ENCODE data around the gene YIF1A. TPM values are rescaled to one million over a fixed set of nuclear protein-coding genes. Genes with fewer than 3 reads are reported as not detected.

YIF1A gene
- total RNA-seq, 1 donor from 2014 or later: 19.0 TPM

DNA sequence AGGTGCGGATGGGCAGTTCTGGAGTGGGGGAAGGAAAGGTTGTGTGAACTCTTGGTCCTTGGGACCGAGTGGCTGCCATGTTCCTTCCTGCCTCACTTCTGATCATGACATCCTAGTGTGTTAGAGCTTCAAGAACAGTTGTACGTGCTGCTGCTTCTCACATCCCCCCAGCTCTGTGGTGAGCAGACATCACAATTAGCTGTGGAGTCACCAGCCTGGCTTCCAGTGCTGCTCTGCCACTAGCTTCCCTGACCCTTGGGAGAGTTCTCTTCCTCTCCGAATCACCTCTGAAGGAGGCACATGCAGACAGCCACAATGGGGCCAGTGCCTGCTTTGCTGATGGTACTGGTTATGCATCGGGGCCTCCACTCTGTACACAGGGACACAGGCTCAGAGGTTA is 26.8 kb downstream of the YIF1A start:
- Histone ChIP-seq H3K27me3 (no peaks in the 10 kb centered on the region), H3K4me3 (no peak overlapping the region), H2AFZ (replicated peaks) (no peak overlapping the region), H3K27ac (no peak overlapping the region), H3K9me3 (ENCODE audit: low read depth) (no peaks in the 10 kb centered on the region), H3K36me3 (peaks cover 4% of the 10 kb centered on the region), H3F3A (ENCODE audit: low read depth) (peaks cover 24% of the 10 kb centered on the region), H3K9ac (no peak overlapping the region), H3K4me2 (no peak overlapping the region), H3K79me2 (ENCODE audit: low read depth) (peaks cover 17% of the 10 kb centered on the region), H3K4me1 (peaks cover 12% of the 10 kb centered on the region), H4K20me1 (ENCODE audit: low read depth) (peaks cover 52% of the 10 kb centered on the region)
- DNase-seq (ENCODE audit: low spot score): no peak
- Mint-ChIP-seq H3K27ac (no peak overlapping the region), H3K36me3 (peaks cover 25% of the 10 kb centered on the region), H3K4me1 (peaks cover 16% of the 10 kb centered on the region), H3K4me3 (no peak overlapping the region), H3K9me3 (no peaks in the 10 kb centered on the region), H3K27me3 (ENCODE audit: insufficient read depth, low read depth) (peaks cover 7% of the 10 kb centered on the region)
- TF ChIP-seq EZH2 (IDR thresholded peaks at IDR 0.05): no peak
- TF ChIP-seq EZH2phosphoT487 (IDR thresholded peaks at IDR 0.05): no peak
- TF ChIP-seq, protein P1, sequence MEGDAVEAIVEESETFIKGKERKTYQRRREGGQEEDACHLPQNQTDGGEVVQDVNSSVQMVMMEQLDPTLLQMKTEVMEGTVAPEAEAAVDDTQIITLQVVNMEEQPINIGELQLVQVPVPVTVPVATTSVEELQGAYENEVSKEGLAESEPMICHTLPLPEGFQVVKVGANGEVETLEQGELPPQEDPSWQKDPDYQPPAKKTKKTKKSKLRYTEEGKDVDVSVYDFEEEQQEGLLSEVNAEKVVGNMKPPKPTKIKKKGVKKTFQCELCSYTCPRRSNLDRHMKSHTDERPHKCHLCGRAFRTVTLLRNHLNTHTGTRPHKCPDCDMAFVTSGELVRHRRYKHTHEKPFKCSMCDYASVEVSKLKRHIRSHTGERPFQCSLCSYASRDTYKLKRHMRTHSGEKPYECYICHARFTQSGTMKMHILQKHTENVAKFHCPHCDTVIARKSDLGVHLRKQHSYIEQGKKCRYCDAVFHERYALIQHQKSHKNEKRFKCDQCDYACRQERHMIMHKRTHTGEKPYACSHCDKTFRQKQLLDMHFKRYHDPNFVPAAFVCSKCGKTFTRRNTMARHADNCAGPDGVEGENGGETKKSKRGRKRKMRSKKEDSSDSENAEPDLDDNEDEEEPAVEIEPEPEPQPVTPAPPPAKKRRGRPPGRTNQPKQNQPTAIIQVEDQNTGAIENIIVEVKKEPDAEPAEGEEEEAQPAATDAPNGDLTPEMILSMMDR (IDR thresholded peaks at IDR 0.05): no peak

DNA sequence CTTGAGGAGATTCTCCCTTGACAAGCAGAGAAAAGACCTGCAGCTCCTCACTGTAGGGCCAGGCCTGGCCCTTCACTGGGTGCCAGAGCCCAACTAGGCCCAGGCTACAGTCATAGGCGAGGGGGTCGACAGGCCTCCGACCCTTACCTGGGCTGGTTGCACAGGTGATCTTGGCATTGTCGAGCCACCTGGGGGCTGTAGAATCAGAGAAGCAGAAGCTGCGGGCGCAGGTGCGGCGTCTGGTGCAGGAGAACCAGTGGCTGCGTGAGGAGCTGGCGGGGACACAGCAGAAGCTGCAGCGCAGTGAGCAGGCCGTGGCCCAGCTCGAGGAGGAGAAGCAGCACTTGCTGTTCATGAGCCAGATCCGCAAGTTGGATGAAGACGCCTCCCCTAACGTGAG is 27.4 kb downstream of the YIF1A start:
- Histone ChIP-seq H3K4me3 (no peak overlapping the region), H3K27ac (no peak overlapping the region), H3K4me1 (peaks cover 7% of the 10 kb centered on the region), H3F3A (ENCODE audit: low read depth) (peaks cover 24% of the 10 kb centered on the region), H4K20me1 (ENCODE audit: low read depth) (peaks cover 46% of the 10 kb centered on the region), H3K36me3 (peaks cover 4% of the 10 kb centered on the region), H3K9ac (no peak overlapping the region), H3K9me3 (ENCODE audit: low read depth) (no peaks in the 10 kb centered on the region), H3K4me2 (no peak overlapping the region), H3K27me3 (no peaks in the 10 kb centered on the region), H3K79me2 (ENCODE audit: low read depth) (peaks cover 17% of the 10 kb centered on the region), H2AFZ (replicated peaks) (no peak overlapping the region)
- H3K27me3 Mint-ChIP-seq (ENCODE audit: insufficient read depth, low read depth): peaks cover 9% of the 10 kb centered on the region
- H3K36me3 Mint-ChIP-seq: peaks cover 25% of the 10 kb centered on the region
- DNase-seq (ENCODE audit: low spot score): no peak
- peaks cover 19% of the 10 kb centered on the region for H3K4me1 Mint-ChIP-seq
- no peak overlapping the region for H3K27ac Mint-ChIP-seq
- H3K4me3 Mint-ChIP-seq: no peak overlapping the region
- no peaks in the 10 kb centered on the region for H3K9me3 Mint-ChIP-seq
- TF ChIP-seq, protein P1 (IDR thresholded peaks at IDR 0.05): no peak
- TF ChIP-seq EZH2phosphoT487 (IDR thresholded peaks at IDR 0.05) (no peak), EZH2 (IDR thresholded peaks at IDR 0.05) (no peak)

DNA sequence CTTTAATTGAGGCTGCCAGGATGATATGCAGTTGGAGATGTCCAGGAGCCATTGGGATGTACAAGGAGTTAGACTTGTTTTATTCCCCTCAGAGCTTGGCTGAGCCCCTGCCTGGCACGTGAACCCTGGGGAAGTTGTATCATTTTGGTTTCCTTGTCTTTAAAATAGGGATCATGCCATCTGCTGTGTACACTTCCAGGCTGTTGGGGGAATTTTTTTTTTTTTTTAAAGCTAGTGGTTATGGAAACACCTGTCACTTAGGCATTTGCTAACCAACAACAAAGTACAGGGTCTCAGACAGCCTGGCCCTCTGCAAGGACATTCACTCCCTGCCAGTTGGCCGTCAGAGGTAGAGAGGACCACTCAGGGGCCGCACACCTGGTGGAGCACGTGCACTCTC is 29.0 kb downstream of the YIF1A start:
- no peak for TF ChIP-seq EZH2phosphoT487 (IDR thresholded peaks at IDR 0.05)
- Histone ChIP-seq H3K9me3 (ENCODE audit: low read depth) (no peaks in the 10 kb centered on the region), H3K9ac (no peak overlapping the region), H2AFZ (replicated peaks) (no peak overlapping the region), H3K4me3 (no peak overlapping the region), H3K36me3 (peaks cover 4% of the 10 kb centered on the region), H3K27me3 (no peaks in the 10 kb centered on the region), H3K27ac (no peak overlapping the region), H4K20me1 (ENCODE audit: low read depth) (peaks cover 36% of the 10 kb centered on the region), H3K79me2 (ENCODE audit: low read depth) (peaks cover 17% of the 10 kb centered on the region), H3K4me2 (no peak overlapping the region), H3K4me1 (peaks cover 7% of the 10 kb centered on the region), H3F3A (ENCODE audit: low read depth) (peaks cover 20% of the 10 kb centered on the region)
- Mint-ChIP-seq H3K4me3 (peak overlapping the region; percentile 91), H3K27ac (no peak overlapping the region), H3K36me3 (peaks cover 25% of the 10 kb centered on the region), H3K27me3 (ENCODE audit: insufficient read depth, low read depth) (peaks cover 9% of the 10 kb centered on the region), H3K9me3 (no peaks in the 10 kb centered on the region), H3K4me1 (peaks cover 21% of the 10 kb centered on the region)
- no peak for DNase-seq (ENCODE audit: low spot score)

DNA sequence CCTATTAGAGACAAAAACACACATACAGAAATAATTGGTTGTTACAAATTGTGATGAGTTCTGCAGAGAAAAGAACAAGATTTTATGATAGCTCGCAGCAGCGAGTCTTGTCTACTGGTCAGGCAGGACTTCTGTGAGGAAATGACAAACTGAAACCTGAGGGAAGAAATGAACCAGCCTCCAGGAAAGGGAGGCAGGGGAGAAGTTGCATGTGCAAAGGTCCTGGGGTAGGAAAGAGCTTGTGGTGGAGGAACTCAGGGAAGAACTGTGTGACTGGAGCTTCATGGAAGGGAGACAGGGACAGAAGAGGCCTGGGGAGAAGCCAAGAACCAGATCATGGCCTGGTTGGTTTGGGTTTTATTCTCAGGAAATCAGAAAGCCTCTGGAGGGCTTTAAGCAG is 29.7 kb downstream of the YIF1A start:
- Histone ChIP-seq H3K9ac (peak overlapping the region; percentile 61), H3K4me1 (peaks cover 7% of the 10 kb centered on the region), H3K9me3 (ENCODE audit: low read depth) (no peaks in the 10 kb centered on the region), H3K36me3 (peaks cover 4% of the 10 kb centered on the region), H3K4me2 (peak overlapping the region; percentile 88), H3K27me3 (no peaks in the 10 kb centered on the region), H4K20me1 (ENCODE audit: low read depth) (peaks cover 30% of the 10 kb centered on the region), H3K27ac (no peak overlapping the region), H3K4me3 (peak overlapping the region; percentile 78), H3F3A (ENCODE audit: low read depth) (peaks cover 20% of the 10 kb centered on the region), H3K79me2 (ENCODE audit: low read depth) (peaks cover 17% of the 10 kb centered on the region), H2AFZ (replicated peaks) (no peak overlapping the region)
- no peak for TF ChIP-seq EZH2 (IDR thresholded peaks at IDR 0.05)
- no peak for TF ChIP-seq EZH2phosphoT487 (IDR thresholded peaks at IDR 0.05)
- TF ChIP-seq, protein P1 (IDR thresholded peaks at IDR 0.05): no peak
- Mint-ChIP-seq H3K9me3 (no peaks in the 10 kb centered on the region), H3K4me1 (peaks cover 21% of the 10 kb centered on the region), H3K27me3 (ENCODE audit: insufficient read depth, low read depth) (peaks cover 9% of the 10 kb centered on the region), H3K27ac (no peak overlapping the region), H3K36me3 (peaks cover 20% of the 10 kb centered on the region), H3K4me3 (peak overlapping the region; percentile 91)
- no peak for DNase-seq (ENCODE audit: low spot score)
